B cell (primary cell): ENCODE data around the gene AFG3L2. TPM values are rescaled to one million over a fixed set of nuclear protein-coding genes. Genes with fewer than 3 reads are reported as not detected.
A peak's percentile ranks its signal among the peaks of the same experiment; 100 is the strongest.

Experiments
- ATAC-seq: fragments of 200-7000 bp; cut with Tn5 transposase; one replicate; pipeline ENCODE4 v1.10.0; 2021; ENCODE audit warnings: low read depth, mild to moderate bottlenecking, moderate number of reproducible peaks, moderate library complexity
- CTCF ChIA-PET: fragments of 350-600 bp; sonication (Branson Sonifier 250); formaldehyde crosslinking; loops from one replicate; lab custom pipeline; 2021; ENCODE audit warnings: antibody characterized with exemption, inconsistent platforms; lab: Charles Lee
- POLR2A ChIA-PET: fragments of 350-600 bp; sonication (Branson Sonifier 250); formaldehyde crosslinking; loops from one replicate; lab custom pipeline; 2021; ENCODE audit warnings: antibody characterized with exemption; lab: Charles Lee
- DNase-seq: peaks from one replicate; pipeline ENCODE4 v3.0.0; 2013
- H2AFZ ChIP-seq: 2 replicates; pipeline ENCODE4 v1.6.1; 2012; ENCODE audit warnings: mild to moderate bottlenecking, low read depth, low read length; ENCODE audit not compliant: insufficient read depth, poor library complexity, severe bottlenecking
- H3K27ac ChIP-seq, 2 donors: 1 replicate in 1 of 2; 2 replicates in 1 of 2; pipeline ENCODE4 v1.5.1; 2012 to 2013; ENCODE audit warnings: low read length in 2 of 2, mild to moderate bottlenecking in 2 of 2, moderate library complexity in 1 of 2
- H3K27me3 ChIP-seq, 4 experiments: fragments of 200-600 bp in 1 of 4; sonication (generic) in 1 of 4; replicated peaks in 1 of 4; 1 replicate in 2 of 4; 2 replicates in 2 of 4; pipeline versions ENCODE4 v1.6.1 to v1.7.0; 2013 to 2016; ENCODE audit warnings: low read length in 3 of 4, mild to moderate bottlenecking in 2 of 4, mixed read lengths in 1 of 4, moderate library complexity in 1 of 4; ENCODE audit not compliant: insufficient read depth in 4 of 4, control insufficient read depth in 3 of 4; ENCODE audit errors: control extremely low read depth in 1 of 4
- H3K36me3 ChIP-seq, 2 experiments: replicated peaks in 1 of 2; 1 replicate in 1 of 2; 2 replicates in 1 of 2; pipeline versions ENCODE4 v1.6.1 to v1.7.1; 2013; ENCODE audit warnings: low read length in 1 of 2; ENCODE audit not compliant: insufficient read depth in 2 of 2, control insufficient read depth in 1 of 2; ENCODE audit errors: control extremely low read depth in 1 of 2, extremely low read depth in 1 of 2
- H3K4me1 ChIP-seq, 2 donors: fragments of 200-600 bp in 1 of 2; sonication (generic) in 1 of 2; 1 replicate in 1 of 2; 2 replicates in 1 of 2; pipeline versions ENCODE4 v1.5.1 to v1.6.1; 2013 to 2017; ENCODE audit warnings: low read length in 2 of 2; ENCODE audit not compliant: control insufficient read depth in 2 of 2, insufficient read depth in 2 of 2
- H3K4me2 ChIP-seq: replicated peaks from 2 replicates; pipeline ENCODE3; 2012; ENCODE audit warnings: mild to moderate bottlenecking, low read depth, low read length; ENCODE audit not compliant: poor library complexity, severe bottlenecking
- H3K4me3 ChIP-seq, 5 experiments: fragments of 200-600 bp in 1 of 5; sonication (generic) in 1 of 5; 1 replicate in 3 of 5; 2 replicates in 2 of 5; pipeline versions ENCODE4 v1.5.1 to v1.7.0; 2011 to 2016; ENCODE audit warnings: low read length in 4 of 5, mild to moderate bottlenecking in 4 of 5, low read depth in 2 of 5, control low read depth in 1 of 5, moderate library complexity in 1 of 5; ENCODE audit not compliant: insufficient read depth in 1 of 5; ENCODE audit errors: control extremely low read depth in 1 of 5, extremely low read depth in 1 of 5
- H3K79me2 ChIP-seq: fragments of 200-600 bp; sonication (generic); one replicate; pipeline ENCODE4 v1.6.0; 2016; ENCODE audit warnings: low read length; ENCODE audit not compliant: control insufficient read depth, insufficient read depth
- H3K9ac ChIP-seq: fragments of 200-600 bp; sonication (generic); 2 replicates; pipeline ENCODE4 v1.6.1; 2017; ENCODE audit warnings: mild to moderate bottlenecking, low read length, moderate library complexity
- H3K9me3 ChIP-seq, 3 donors: one replicate each; pipeline versions ENCODE4 v1.6.1 to v1.7.1; 2013; ENCODE audit warnings: low read length in 2 of 3; ENCODE audit not compliant: control insufficient read depth in 2 of 3, insufficient read depth in 1 of 3; ENCODE audit errors: control extremely low read depth in 1 of 3
- H4K20me1 ChIP-seq: 2 replicates; pipeline ENCODE4 v1.6.0; 2012; ENCODE audit warnings: mild to moderate bottlenecking, low read length; ENCODE audit not compliant: insufficient read depth, control insufficient read depth, poor library complexity, severe bottlenecking
- H3K27ac Mint-ChIP-seq: one replicate; pipeline ENCODE4 v1.8.0; 2021; ENCODE audit warnings: mixed read lengths
- H3K27me3 Mint-ChIP-seq: one replicate; pipeline ENCODE4 v1.8.0; 2021; ENCODE audit warnings: mixed read lengths
- H3K4me1 Mint-ChIP-seq: one replicate; pipeline ENCODE4 v1.8.0; 2021; ENCODE audit warnings: mixed read lengths
- H3K4me3 Mint-ChIP-seq: one replicate; pipeline ENCODE4 v1.8.0; 2021; ENCODE audit warnings: mixed read lengths
- H3K9me3 Mint-ChIP-seq: one replicate; pipeline ENCODE4 v1.8.0; 2022; ENCODE audit warnings: mixed read lengths; ENCODE audit not compliant: insufficient read depth
- EZH2 ChIP-seq: IDR thresholded peaks from 2 replicates; pipeline ENCODE4 v1.6.1; 2012; ENCODE audit warnings: borderline replicate concordance, low read depth, mild to moderate bottlenecking, moderate library complexity, low read length; ENCODE audit not compliant: insufficient read depth, poor library complexity, severe bottlenecking
- WGBS: methylation state at CpG from one replicate; pipeline ENCODE4 v1.1.5; 2013; ENCODE audit warnings: missing lambda C conversion rate; ENCODE audit not compliant: insufficient coverage; 5-methylcytosine and 5-hydroxymethylcytosine counted together
- intact Hi-C: fragments of 100-400 bp; cut with micrococcal nuclease; formaldehyde crosslinking; loops from one replicate; pipeline ENCODE4 v1.10.0; 2022
- polyA plus RNA-seq: library from polyadenylated mRNA; depleted of rRNA; stranded (reverse); fragments of >200 nt; gene quantifications from 2 replicates; pipeline ENCODE4 v1.2.3, GENCODE V29; 2012
- total RNA-seq, 2 donors: library from RNA; stranded (reverse); fragments of 120-200 nt in 1 of 2; gene quantifications; 1 replicate in 1 of 2; 2 replicates in 1 of 2; pipeline versions ENCODE4 v1.2.3 to v1.2.4, GENCODE V29; 2013 to 2022
- TF ChIP-seq, protein P1 (sequence below): fragments of 200-600 bp; IDR thresholded peaks from one replicate; pipeline ENCODE4 v1.8.0; 2022; ENCODE audit warnings: antibody characterized with exemption, mild to moderate bottlenecking

Gene AFG3L2
- total and polyA plus RNA-seq, 2 donors (not counting 1 experiment from before 2014, with no cell fraction given), result 11.9 to 40.7 TPM

DNA sequence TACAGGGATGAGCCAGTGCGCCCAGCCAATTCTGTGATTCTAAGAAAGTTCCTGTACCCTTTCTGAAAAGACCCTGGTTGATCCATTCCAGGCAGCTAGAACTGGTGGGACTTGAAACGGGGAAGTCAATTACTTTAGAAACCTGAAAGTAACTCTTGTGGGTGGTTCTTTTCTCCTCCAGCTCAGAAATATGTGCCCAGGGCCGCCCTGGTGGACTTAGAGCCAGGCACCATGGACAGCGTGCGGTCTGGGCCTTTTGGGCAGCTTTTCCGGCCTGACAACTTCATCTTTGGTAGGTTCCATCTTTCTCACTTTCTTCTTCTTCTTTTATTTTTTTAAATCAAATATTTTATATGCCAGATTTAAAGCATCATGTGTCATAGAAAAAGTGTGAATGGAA is 66.3 kb downstream of the AFG3L2 start:
- peaks cover 42 to 53% of the 10 kb centered on the region in 2 donors for H3K4me1 ChIP-seq
- H3K27me3 Mint-ChIP-seq, result peaks cover 13% of the 10 kb centered on the region
- peaks cover 0 to 21% (median 7%) of the 10 kb centered on the region in 4 experiments for H3K27me3 ChIP-seq
- H3K79me2 ChIP-seq, result no peaks in the 10 kb centered on the region
- no peaks in the 10 kb centered on the region for H4K20me1 ChIP-seq
- ChIA-PET POLR2A (interaction anchor here (0.7 kb wide), 1 partner anchor 65 kb away, joined by 3 read pairs; no protein-coding TSS in a partner anchor), CTCF (no interaction called here)
- H3K36me3 ChIP-seq, result peaks cover 3 to 6% of the 10 kb centered on the region in 2 experiments
- WGBS, result 100% methylated on average over 1 of the region's 6 CpGs
- H3K4me3 Mint-ChIP-seq, result peak overlapping the region; percentile 23
- H3K9ac ChIP-seq, result no peak overlapping the region
- no peak overlapping the region for H3K4me2 ChIP-seq
- no peak overlapping the region for H3K4me3 ChIP-seq
- peaks cover 6 to 21% (median 11%) of the 10 kb centered on the region in 3 donors for H3K9me3 ChIP-seq
- intact Hi-C loops, result no loop called here
- TF ChIP-seq EZH2, result no peak
- TF ChIP-seq, protein P1, sequence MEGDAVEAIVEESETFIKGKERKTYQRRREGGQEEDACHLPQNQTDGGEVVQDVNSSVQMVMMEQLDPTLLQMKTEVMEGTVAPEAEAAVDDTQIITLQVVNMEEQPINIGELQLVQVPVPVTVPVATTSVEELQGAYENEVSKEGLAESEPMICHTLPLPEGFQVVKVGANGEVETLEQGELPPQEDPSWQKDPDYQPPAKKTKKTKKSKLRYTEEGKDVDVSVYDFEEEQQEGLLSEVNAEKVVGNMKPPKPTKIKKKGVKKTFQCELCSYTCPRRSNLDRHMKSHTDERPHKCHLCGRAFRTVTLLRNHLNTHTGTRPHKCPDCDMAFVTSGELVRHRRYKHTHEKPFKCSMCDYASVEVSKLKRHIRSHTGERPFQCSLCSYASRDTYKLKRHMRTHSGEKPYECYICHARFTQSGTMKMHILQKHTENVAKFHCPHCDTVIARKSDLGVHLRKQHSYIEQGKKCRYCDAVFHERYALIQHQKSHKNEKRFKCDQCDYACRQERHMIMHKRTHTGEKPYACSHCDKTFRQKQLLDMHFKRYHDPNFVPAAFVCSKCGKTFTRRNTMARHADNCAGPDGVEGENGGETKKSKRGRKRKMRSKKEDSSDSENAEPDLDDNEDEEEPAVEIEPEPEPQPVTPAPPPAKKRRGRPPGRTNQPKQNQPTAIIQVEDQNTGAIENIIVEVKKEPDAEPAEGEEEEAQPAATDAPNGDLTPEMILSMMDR, result no peak
- DNase-seq, result no peak
- H3K9me3 Mint-ChIP-seq, result peaks cover 5% of the 10 kb centered on the region
- H3K27ac Mint-ChIP-seq, result peak overlapping the region; percentile 3
- H3K27ac ChIP-seq, result peak overlapping the region in 1 of 2 donors; percentile 34
- H3K4me1 Mint-ChIP-seq, result peaks cover 49% of the 10 kb centered on the region
- no peak overlapping the region for H2AFZ ChIP-seq
- ATAC-seq, result no peak

DNA sequence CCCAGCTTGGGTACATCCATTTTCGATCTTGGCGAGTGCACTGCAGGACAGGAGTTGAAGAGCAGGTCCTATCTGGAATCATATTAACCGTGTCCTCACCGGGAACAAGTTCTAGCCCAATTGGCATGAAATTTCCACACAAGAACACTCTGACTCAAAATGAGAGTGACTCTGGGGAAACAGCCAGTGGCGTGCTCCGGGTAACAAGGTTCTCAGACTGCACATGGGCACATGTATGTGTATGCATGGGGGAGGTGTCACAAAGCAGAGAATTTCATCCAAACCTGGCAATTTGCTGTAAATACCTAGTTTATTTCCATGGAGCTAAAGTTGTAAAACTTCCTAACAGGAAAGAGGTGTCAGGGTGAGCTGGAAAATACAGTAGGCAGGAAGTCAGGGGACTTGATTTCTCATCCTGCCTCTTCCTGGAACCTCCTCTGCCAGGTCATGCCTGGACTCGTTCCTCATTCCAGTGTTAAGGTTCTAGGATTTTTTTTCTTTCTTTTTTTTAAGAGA is 67.3 kb downstream of the AFG3L2 start:
- TF ChIP-seq, protein P1, result no peak
- no peak for TF ChIP-seq EZH2
- WGBS, result 78% methylated on average over 4 of the region's 7 CpGs
- intact Hi-C loops, result loop anchor here (2.0 kb wide), 1 partner anchor 67 kb away; the partner anchor contains the start of gene AFG3L2
- peaks cover 41% of the 10 kb centered on the region for H3K4me1 Mint-ChIP-seq
- CTCF ChIA-PET, result interaction anchor here (0.8 to 1.3 kb wide), 2 partner anchors 8 to 1303 kb away, joined by 3 to 4 read pairs; no protein-coding TSS in a partner anchor
- peak overlapping the region; percentile 86 for H3K4me2 ChIP-seq
- H3K36me3 ChIP-seq, result peaks cover 3 to 6% of the 10 kb centered on the region in 2 experiments
- no peak overlapping the region for H2AFZ ChIP-seq
- H3K4me3 ChIP-seq, result peak overlapping the region in 3 of 5 experiments; percentile 6 to 81 (median 31)
- peaks cover 6 to 21% (median 11%) of the 10 kb centered on the region in 3 donors for H3K9me3 ChIP-seq
- H3K27me3 Mint-ChIP-seq, result peaks cover 19% of the 10 kb centered on the region
- ATAC-seq, result no peak
- H3K27me3 ChIP-seq, result peaks cover 0 to 21% (median 9%) of the 10 kb centered on the region in 4 experiments
- H3K4me3 Mint-ChIP-seq, result peak overlapping the region; percentile 86
- H3K4me1 ChIP-seq, result peaks cover 33 to 46% of the 10 kb centered on the region in 2 donors
- H3K27ac ChIP-seq, result no peak overlapping the region
- H4K20me1 ChIP-seq, result no peaks in the 10 kb centered on the region
- POLR2A ChIA-PET, result no interaction called here
- DNase-seq, result no peak
- peaks cover 5% of the 10 kb centered on the region for H3K9me3 Mint-ChIP-seq
- peak overlapping the region; percentile 10 for H3K27ac Mint-ChIP-seq
- H3K9ac ChIP-seq, result no peak overlapping the region
- no peaks in the 10 kb centered on the region for H3K79me2 ChIP-seq
